Measurements from ENCODE around the gene CCR9. TPM values are rescaled to one million over a fixed set of nuclear protein-coding genes. Genes with fewer than 3 reads are reported as not detected.

Gene CCR9
- total RNA-seq, 1 donor from 2014 or later, result not detected

GRCh38 chr3:45868650-45869049 lies 17.7 kb upstream of the CCR9 start:
- Mint-ChIP-seq H3K9me3 (peaks cover 3% of the 10 kb centered on the region), H3K27me3 (ENCODE audit: insufficient read depth, low read depth) (peaks cover 2% of the 10 kb centered on the region), H3K36me3 (no peaks in the 10 kb centered on the region), H3K4me3 (no peak overlapping the region), H3K4me1 (no peaks in the 10 kb centered on the region), H3K27ac (no peak overlapping the region)
- no peaks in the 10 kb centered on the region for H3K4me1 ChIP-seq
- H3K9ac ChIP-seq, result no peak overlapping the region
- DNase-seq (ENCODE audit: low spot score), result no peak
- no peaks in the 10 kb centered on the region for H3K79me2 ChIP-seq (ENCODE audit: low read depth)
- H3K36me3 ChIP-seq, result no peaks in the 10 kb centered on the region
- no peak overlapping the region for H3K4me2 ChIP-seq
- H3K27ac ChIP-seq, result no peak overlapping the region
- TF ChIP-seq CTCF (IDR thresholded peaks at IDR 0.05) (no peak), EZH2phosphoT487 (IDR thresholded peaks at IDR 0.05) (no peak), EZH2 (IDR thresholded peaks at IDR 0.05) (no peak)
- H4K20me1 ChIP-seq (ENCODE audit: low read depth), result no peaks in the 10 kb centered on the region
- no peak overlapping the region for H2AFZ ChIP-seq (replicated peaks)
- H3K9me3 ChIP-seq (ENCODE audit: low read depth), result no peaks in the 10 kb centered on the region
- H3K4me3 ChIP-seq, result no peak overlapping the region
- no peaks in the 10 kb centered on the region for H3F3A ChIP-seq (ENCODE audit: low read depth)
- peaks cover 24% of the 10 kb centered on the region for H3K27me3 ChIP-seq

- H3K9me3 ChIP-seq (ENCODE audit: low read depth), result no peaks in the 10 kb centered on the region
- no peak overlapping the region for H3K4me3 ChIP-seq
- H3K27ac ChIP-seq, result no peak overlapping the region
- Mint-ChIP-seq H3K27me3 (ENCODE audit: insufficient read depth, low read depth) (no peaks in the 10 kb centered on the region), H3K4me3 (no peak overlapping the region), H3K9me3 (no peaks in the 10 kb centered on the region), H3K36me3 (no peaks in the 10 kb centered on the region), H3K27ac (no peak overlapping the region), H3K4me1 (no peaks in the 10 kb centered on the region)
- H4K20me1 ChIP-seq (ENCODE audit: low read depth), result no peaks in the 10 kb centered on the region
- no peak overlapping the region for H3K9ac ChIP-seq
- no peak overlapping the region for H3K4me2 ChIP-seq
- no peaks in the 10 kb centered on the region for H3F3A ChIP-seq (ENCODE audit: low read depth)
- no peak for TF ChIP-seq CTCF (IDR thresholded peaks at IDR 0.05)
- TF ChIP-seq EZH2phosphoT487 (IDR thresholded peaks at IDR 0.05), result no peak
- no peak for TF ChIP-seq EZH2 (IDR thresholded peaks at IDR 0.05)
- no peak for DNase-seq (ENCODE audit: low spot score)
- no peaks in the 10 kb centered on the region for H3K4me1 ChIP-seq
- H3K79me2 ChIP-seq (ENCODE audit: low read depth), result no peaks in the 10 kb centered on the region
- H2AFZ ChIP-seq (replicated peaks), result no peak overlapping the region
- peaks cover 19% of the 10 kb centered on the region for H3K27me3 ChIP-seq
- no peaks in the 10 kb centered on the region for H3K36me3 ChIP-seq
These were observed 16.7 kb upstream of the CCR9 start for GRCh38 chr3:45869638-45870037.

GRCh38 chr3:45870099-45870498 lies 16.2 kb upstream of the CCR9 start:
- H3K36me3 Mint-ChIP-seq, result no peaks in the 10 kb centered on the region
- H3K27me3 ChIP-seq, result peaks cover 16% of the 10 kb centered on the region
- no peak for DNase-seq (ENCODE audit: low spot score)
- H3K9ac ChIP-seq, result no peak overlapping the region
- no peak overlapping the region for H3K4me2 ChIP-seq
- H3K4me1 Mint-ChIP-seq, result no peaks in the 10 kb centered on the region
- H3K36me3 ChIP-seq, result no peaks in the 10 kb centered on the region
- H4K20me1 ChIP-seq (ENCODE audit: low read depth), result no peaks in the 10 kb centered on the region
- no peaks in the 10 kb centered on the region for H3F3A ChIP-seq (ENCODE audit: low read depth)
- H3K27ac Mint-ChIP-seq, result no peak overlapping the region
- no peak overlapping the region for H3K4me3 Mint-ChIP-seq
- no peak overlapping the region for H3K27ac ChIP-seq
- H2AFZ ChIP-seq (replicated peaks), result no peak overlapping the region
- no peaks in the 10 kb centered on the region for H3K27me3 Mint-ChIP-seq (ENCODE audit: insufficient read depth, low read depth)
- H3K9me3 Mint-ChIP-seq, result no peaks in the 10 kb centered on the region
- TF ChIP-seq CTCF (IDR thresholded peaks at IDR 0.05) (no peak), EZH2 (IDR thresholded peaks at IDR 0.05) (no peak), EZH2phosphoT487 (IDR thresholded peaks at IDR 0.05) (no peak)
- no peaks in the 10 kb centered on the region for H3K79me2 ChIP-seq (ENCODE audit: low read depth)
- no peaks in the 10 kb centered on the region for H3K9me3 ChIP-seq (ENCODE audit: low read depth)
- no peaks in the 10 kb centered on the region for H3K4me1 ChIP-seq
- no peak overlapping the region for H3K4me3 ChIP-seq
